ENCODE measurements around the gene NKX2-1.

GRCh38 chr14:36495666-36496065, 24.4 kb downstream of the NKX2-1 start:
- no peak for TF ChIP-seq EZH2 (IDR thresholded peaks at IDR 0.05; ENCODE audit: borderline replicate concordance, insufficient read depth, low read depth, low read length, poor library complexity, severe bottlenecking)
- TF ChIP-seq, protein P1, sequence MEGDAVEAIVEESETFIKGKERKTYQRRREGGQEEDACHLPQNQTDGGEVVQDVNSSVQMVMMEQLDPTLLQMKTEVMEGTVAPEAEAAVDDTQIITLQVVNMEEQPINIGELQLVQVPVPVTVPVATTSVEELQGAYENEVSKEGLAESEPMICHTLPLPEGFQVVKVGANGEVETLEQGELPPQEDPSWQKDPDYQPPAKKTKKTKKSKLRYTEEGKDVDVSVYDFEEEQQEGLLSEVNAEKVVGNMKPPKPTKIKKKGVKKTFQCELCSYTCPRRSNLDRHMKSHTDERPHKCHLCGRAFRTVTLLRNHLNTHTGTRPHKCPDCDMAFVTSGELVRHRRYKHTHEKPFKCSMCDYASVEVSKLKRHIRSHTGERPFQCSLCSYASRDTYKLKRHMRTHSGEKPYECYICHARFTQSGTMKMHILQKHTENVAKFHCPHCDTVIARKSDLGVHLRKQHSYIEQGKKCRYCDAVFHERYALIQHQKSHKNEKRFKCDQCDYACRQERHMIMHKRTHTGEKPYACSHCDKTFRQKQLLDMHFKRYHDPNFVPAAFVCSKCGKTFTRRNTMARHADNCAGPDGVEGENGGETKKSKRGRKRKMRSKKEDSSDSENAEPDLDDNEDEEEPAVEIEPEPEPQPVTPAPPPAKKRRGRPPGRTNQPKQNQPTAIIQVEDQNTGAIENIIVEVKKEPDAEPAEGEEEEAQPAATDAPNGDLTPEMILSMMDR (IDR thresholded peaks at IDR 0.05) = no peak
